HepG2 (cell line): Measurements from ENCODE around the gene TM4SF5. TPM values are rescaled to one million over a fixed set of nuclear protein-coding genes. Genes with fewer than 3 reads are reported as not detected.

Experiments used
- ATAC-seq: fragments of 200-7000 bp; cut with Tn5 transposase; 3 replicates; pipeline ENCODE4 v1.9.1; 2020; ENCODE audit warnings: mild to moderate bottlenecking, moderate library complexity
- BruUV-seq: library from RNA; stranded (reverse); fragments of 400-500 nt; replicated peaks from 2 replicates; lab custom pipeline; 2021; lab: Mats Ljungman, UMichigan
- CTCF ChIA-PET: fragments of 300-600 bp; formaldehyde crosslinking; extraction: SDS; loops from one replicate; lab custom pipeline; 2021; ENCODE audit warnings: low total read pairs, inconsistent platforms, low intra/inter-chr PET ratio; lab: Yijun Ruan, JAX
- POLR2A ChIA-PET: fragments of 350-600 bp; sonication (Branson Sonifier 250); formaldehyde crosslinking; loops from one replicate; lab custom pipeline; 2020; ENCODE audit warnings: antibody characterized with exemption, inconsistent platforms; lab: Yijun Ruan, JAX
- DNase-seq: peaks from one replicate; pipeline ENCODE4 v3.0.0-alpha.2; 2015; ENCODE audit warnings: low spot score
- FAIRE-seq: peaks from 3 replicates; lab custom pipeline; 2011; peaks lifted over from hg19 to GRCh38; lab: Jason Lieb, UNC
- H2AFZ ChIP-seq: one replicate; pipeline ENCODE4 v1.6.1; 2011; ENCODE audit warnings: low read length, inconsistent platforms
- H3K27ac ChIP-seq: fragments of 300-600 bp; 3 replicates; pipeline ENCODE4 v1.8.0; 2011; ENCODE audit warnings: mixed run types, mild to moderate bottlenecking, mixed read lengths, low read length, inconsistent platforms; ENCODE audit not compliant: insufficient read depth; ENCODE audit errors: extremely low read length
- H3K27me3 ChIP-seq, 2 experiments: fragments of 200-600 bp in 1 of 2; 2 replicates in 1 of 2; 3 replicates in 1 of 2; pipeline versions ENCODE4 v1.6.0 to v1.8.0; 2011; ENCODE audit warnings: low read length in 2 of 2, mild to moderate bottlenecking in 2 of 2, moderate library complexity in 2 of 2, inconsistent platforms in 1 of 2; ENCODE audit not compliant: insufficient read depth in 2 of 2, control insufficient read depth in 1 of 2
- H3K36me3 ChIP-seq, 2 experiments: fragments of 200-600 bp in 1 of 2; replicated peaks in 1 of 2; 2 replicates in 1 of 2; 3 replicates in 1 of 2; pipeline versions ENCODE4 v1.5.1 to v1.8.0; 2011; ENCODE audit warnings: low read length in 2 of 2, inconsistent platforms in 1 of 2; ENCODE audit not compliant: insufficient read depth in 2 of 2, control insufficient read depth in 1 of 2
- H3K4me1 ChIP-seq: 2 replicates; pipeline ENCODE4 v1.5.1; 2012; ENCODE audit warnings: low read length, inconsistent platforms; ENCODE audit not compliant: insufficient read depth
- H3K4me2 ChIP-seq: 2 replicates; pipeline ENCODE4 v1.6.0; 2011; ENCODE audit warnings: low read depth, low read length, inconsistent platforms
- H3K4me3 ChIP-seq, 3 experiments: fragments of 200-600 bp in 1 of 3; sonication (generic), shearing (Covaris generic) in 1 of 3; replicated peaks in 1 of 3; 2 replicates each; pipeline ENCODE4 v1.5.1; 2011 to 2016; ENCODE audit warnings: low read length in 3 of 3, inconsistent platforms in 2 of 3, low read depth in 2 of 3, mild to moderate bottlenecking in 2 of 3, control low read depth in 1 of 3, mixed read lengths in 1 of 3; ENCODE audit not compliant: insufficient read depth in 1 of 3
- H3K79me2 ChIP-seq: one replicate; pipeline ENCODE4 v1.6.1; 2011; ENCODE audit warnings: low read length, inconsistent platforms; ENCODE audit not compliant: insufficient read depth
- H3K9ac ChIP-seq: 2 replicates; pipeline ENCODE4 v1.6.0; 2011; ENCODE audit warnings: mild to moderate bottlenecking, low read depth, low read length, inconsistent platforms; ENCODE audit not compliant: insufficient read depth
- H3K9me3 ChIP-seq: 2 replicates; pipeline ENCODE4 v1.5.1; 2012; ENCODE audit warnings: mild to moderate bottlenecking, low read length
- H4K20me1 ChIP-seq: 2 replicates; pipeline ENCODE4 v1.6.0; 2011; ENCODE audit warnings: inconsistent platforms, mild to moderate bottlenecking, low read length, moderate library complexity; ENCODE audit not compliant: insufficient read depth
- FOXO1 ChIP-seq: sonication (generic); formaldehyde crosslinking; IDR thresholded peaks from 2 replicates; pipeline ENCODE4 v1.4.0; 2020; ENCODE audit warnings: missing genetic modification reagents
- IRF1 ChIP-seq: sonication (generic); formaldehyde crosslinking; IDR thresholded peaks from 2 replicates; pipeline ENCODE4 v1.4.0; 2020; ENCODE audit warnings: low read depth, mild to moderate bottlenecking, missing genetic modification reagents
- ISL2 ChIP-seq: sonication (generic); formaldehyde crosslinking; IDR thresholded peaks from 2 replicates; pipeline ENCODE4 v1.5.0; 2020; ENCODE audit warnings: missing genetic modification reagents
- KDM5A ChIP-seq: fragments of 200-600 bp; sonication (generic); IDR thresholded peaks from 2 replicates; pipeline ENCODE4 v1.7.0; 2018; ENCODE audit warnings: antibody characterized with exemption, mild to moderate bottlenecking, low read length, borderline replicate concordance
- LBX2 ChIP-seq: sonication (generic); formaldehyde crosslinking; IDR thresholded peaks from 2 replicates; pipeline ENCODE4 v1.5.0; 2020; ENCODE audit warnings: missing genetic modification reagents, mild to moderate bottlenecking, borderline replicate concordance
- MED13 ChIP-seq: sonication (generic); formaldehyde crosslinking; IDR thresholded peaks from 2 replicates; pipeline ENCODE4 v1.5.0; 2020; ENCODE audit warnings: missing genetic modification reagents
- MLX ChIP-seq: IDR thresholded peaks from 2 replicates; pipeline ENCODE4 v1.6.1; 2016
- PCBP2 ChIP-seq: fragments of 200-400 bp; formaldehyde crosslinking; optimal IDR thresholded peaks from 2 replicates; pipeline ENCODE3; 2018; ENCODE audit warnings: low read length, low read depth; ENCODE audit not compliant: poor library complexity, severe bottlenecking
- TBX3 ChIP-seq: fragments of 450-650 bp; IDR thresholded peaks from 2 replicates; pipeline ENCODE4 v1.6.1; 2017; ENCODE audit warnings: antibody characterized with exemption, mild to moderate bottlenecking, inconsistent platforms, borderline replicate concordance
- TCF7L2 ChIP-seq: IDR thresholded peaks from 2 replicates; pipeline ENCODE4 v1.6.1; 2011; ENCODE audit warnings: mild to moderate bottlenecking, low read depth, low read length, moderate library complexity
- THAP8 ChIP-seq: sonication (generic); formaldehyde crosslinking; IDR thresholded peaks from 2 replicates; pipeline ENCODE4 v1.5.1; 2020; ENCODE audit warnings: missing genetic modification reagents, mild to moderate bottlenecking, borderline replicate concordance
- TSC22D2 ChIP-seq: sonication (generic); formaldehyde crosslinking; IDR thresholded peaks from 2 replicates; pipeline ENCODE4 v1.5.1; 2020; ENCODE audit warnings: missing genetic modification reagents, mild to moderate bottlenecking, borderline replicate concordance
- ZNF180 ChIP-seq: sonication (generic); formaldehyde crosslinking; IDR thresholded peaks from 2 replicates; pipeline ENCODE4 v1.4.0; 2020; ENCODE audit warnings: low read depth, missing genetic modification reagents, borderline replicate concordance
- ZNF274 ChIP-seq: sonication (generic); formaldehyde crosslinking; IDR thresholded peaks from 2 replicates; pipeline ENCODE4 v1.5.1; 2020; ENCODE audit warnings: mild to moderate bottlenecking, missing genetic modification reagents
- ZNF337 ChIP-seq: sonication (generic); formaldehyde crosslinking; IDR thresholded peaks from 2 replicates; pipeline ENCODE4 v1.5.1; 2020; ENCODE audit warnings: missing genetic modification reagents, low read depth, mild to moderate bottlenecking, borderline replicate concordance
- ZNF343 ChIP-seq: sonication (generic); formaldehyde crosslinking; IDR thresholded peaks from 2 replicates; pipeline ENCODE4 v1.4.0; 2020; ENCODE audit warnings: mild to moderate bottlenecking, missing genetic modification reagents
- ZNF614 ChIP-seq: IDR thresholded peaks from 2 replicates; pipeline ENCODE4 v1.6.1; 2018; ENCODE audit warnings: missing biosample characterization, missing genetic modification reagents, inconsistent platforms, borderline replicate concordance
- ZNF7 ChIP-seq: IDR thresholded peaks from 2 replicates; pipeline ENCODE4 v1.6.1; 2016; ENCODE audit warnings: missing biosample characterization, missing genetic modification reagents
- WGBS: methylation state at CpG from one replicate; pipeline ENCODE4 v1.1.6; 2017; ENCODE audit warnings: low lambda C conversion rate; 5-methylcytosine and 5-hydroxymethylcytosine counted together
- in situ Hi-C: cut with HindIII; loops from 2 replicates; pipeline ENCODE4 v1.10.0; 2017; ENCODE audit warnings: low pct_unique_long_range_greater_than_20kb; ENCODE audit not compliant: extremely low pct_ligation_motif_present
- intact Hi-C: fragments of 100-400 bp; cut with micrococcal nuclease; formaldehyde crosslinking; loops from one replicate; pipeline ENCODE4 v1.10.0; 2022; ENCODE audit not compliant: unreplicated experiment
- polyA plus RNA-seq, 8 experiments: library from polyadenylated mRNA; depleted of rRNA in 3 of 8; stranded (reverse) in 7 of 8; unstranded in 1 of 8; fragments of >200 nt; fragmentation: Illumina TruSeq in 4 of 8; extraction: Trizol in 4 of 8; gene quantifications; 2 replicates each; pipeline versions ENCODE4 v1.2.1 to v1.2.3, GENCODE V29; 2011 to 2016; ENCODE audit warnings: low read depth in 4 of 8, missing spikeins in 1 of 8, mixed read lengths in 1 of 8; ENCODE audit not compliant: insufficient read depth in 1 of 8
- total RNA-seq, 5 experiments: library from RNA; depleted of rRNA; stranded (reverse); fragments of >200 nt; fragmentation: Illumina TruSeq; extraction: Trizol; gene quantifications; 2 replicates each; pipeline ENCODE4 v1.2.3, GENCODE V29; 2016; ENCODE audit warnings: low read depth in 1 of 5

Gene TM4SF5
- total and polyA plus RNA-seq, 2 of the 13 experiments (the other 11 are each of a cell fraction or from before 2014, with no cell fraction given): 30.1 to 126 TPM

GRCh38 chr17:4806456-4806776, 34.7 kb downstream of the TM4SF5 start:
- in situ Hi-C loops: loop anchor here (5.0 kb wide), 1 partner anchor 76 kb away; no protein-coding TSS in a partner anchor
- no peak for DNase-seq
- CTCF ChIA-PET: interaction anchor here (1.4 kb wide), 1 partner anchor 75 kb away, joined by 4 read pairs; the partner anchor contains the start of gene MED11
- peak overlapping the region; percentile 83 for H2AFZ ChIP-seq
- peaks cover 29% of the 10 kb centered on the region for H3K4me1 ChIP-seq
- H3K27me3 ChIP-seq: no peaks in the 10 kb centered on the region
- peak overlapping the region; percentile 49 for H3K27ac ChIP-seq
- TF ChIP-seq ZNF180 (CRISPR knock-in tag) (no peak), ZNF7 (CRISPR knock-in tag) (no peak), ZNF337 (no peak), MLX (no peak), PCBP2 (no peak), ZNF614 (CRISPR knock-in tag) (no peak), TBX3 (no peak), ZNF274 (CRISPR knock-in tag) (no peak), LBX2 (CRISPR knock-in tag) (no peak), MED13 (CRISPR knock-in tag) (0 out of 2 replicates have a peak, but pooled peaks have one; percentile 12), TCF7L2 (no peak), FOXO1 (CRISPR knock-in tag) (no peak), ZNF343 (CRISPR knock-in tag) (no peak), TSC22D2 (CRISPR knock-in tag) (no peak), THAP8 (CRISPR knock-in tag) (no peak), ISL2 (CRISPR knock-in tag) (peak; percentile 26; the same call in 1 of the 2 replicates), IRF1 (no peak), KDM5A (peak; percentile 41; the same call in 1 of the 2 replicates)
- TF ChIP-seq, all 625 proteins: peak for 3
- H3K4me3 ChIP-seq: peak overlapping the region; percentile 62 to 96 (median 80)
- no peak for FAIRE-seq
- POLR2A ChIA-PET: interaction anchor here (0.8 to 2.5 kb wide), 16 partner anchors 10 to 102 kb away, joined by 3 to 26 read pairs (median 6); partner anchors contain the start of genes ARRB2, GLTPD2, PELP1 and PSMB6
- peaks cover 3% of the 10 kb centered on the region for H3K79me2 ChIP-seq
- peaks cover 4 to 6% of the 10 kb centered on the region in 2 experiments; a peak in 2 of 5 replicates for H3K36me3 ChIP-seq
- peak overlapping the region; percentile 84 for H3K9ac ChIP-seq
- WGBS: 3% methylated on average over 11 of the region's 16 CpGs
- intact Hi-C loops: no loop called here
- no peaks in the 10 kb centered on the region for H3K9me3 ChIP-seq
- H3K4me2 ChIP-seq: peak overlapping the region; percentile 88
- ATAC-seq: no peak
- BruUV-seq: no TSS peak
- H4K20me1 ChIP-seq: no peaks in the 10 kb centered on the region
